Endometrial microvascular endothelial cells (primary cell): ENCODE data around the gene TTC28. TPM values are rescaled to one million over a fixed set of nuclear protein-coding genes. Genes with fewer than 3 reads are reported as not detected.

Experiments used
- in situ Hi-C: cut with HindIII; loops from 2 replicates; pipeline ENCODE4 v1.10.0; 2017; ENCODE audit warnings: low sequenced_read_pairs, low pct_unique_long_range_greater_than_20kb; ENCODE audit errors: inconsistent ontology term
- total RNA-seq: library from RNA; depleted of rRNA; stranded (reverse); fragments of >200 nt; gene quantifications from one replicate; pipeline ENCODE4 v1.2.3, GENCODE V29; 2015; ENCODE audit errors: inconsistent ontology term

Gene TTC28
- total RNA-seq, 1 donor from 2014 or later, result 8.2 TPM

- in situ Hi-C loops, result no loop called here
These were observed 558.7 kb downstream of the TTC28 start for GRCh38 chr22:28120691-28121592.

GRCh38 chr22:28118957-28119631 lies 560.5 kb downstream of the TTC28 start:
- in situ Hi-C loops, result no loop called here

DNA sequence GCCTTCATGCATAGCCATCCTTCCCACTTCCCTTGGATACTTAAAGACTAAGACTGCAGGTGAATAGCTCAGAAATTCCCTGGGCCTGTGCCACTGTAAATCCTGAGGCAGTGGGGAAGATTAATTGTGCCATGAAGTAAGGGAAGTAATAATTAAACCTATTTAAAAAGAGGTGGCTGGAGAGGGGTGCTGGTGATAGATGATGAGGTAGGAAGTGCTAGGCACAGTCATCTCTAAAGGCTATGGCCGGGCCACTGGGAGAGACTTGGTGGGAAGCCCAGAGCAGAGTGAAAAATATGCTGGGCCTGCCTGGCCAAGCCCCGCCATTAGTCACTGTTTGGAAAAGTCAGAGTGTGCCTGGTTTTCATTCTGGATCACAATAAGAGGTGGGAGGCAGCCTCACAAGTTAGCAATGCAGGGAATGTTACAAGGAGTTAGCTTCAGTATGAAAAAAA lies 563.4 kb downstream of the TTC28 start:
- in situ Hi-C loops, result no loop called here

- in situ Hi-C loops, result no loop called here
These were observed 564.2 kb downstream of the TTC28 start for GRCh38 chr22:28115426-28115825.

- in situ Hi-C loops, result no loop called here
These were observed 567.0 kb downstream of the TTC28 start for GRCh38 chr22:28112548-28113043.

DNA sequence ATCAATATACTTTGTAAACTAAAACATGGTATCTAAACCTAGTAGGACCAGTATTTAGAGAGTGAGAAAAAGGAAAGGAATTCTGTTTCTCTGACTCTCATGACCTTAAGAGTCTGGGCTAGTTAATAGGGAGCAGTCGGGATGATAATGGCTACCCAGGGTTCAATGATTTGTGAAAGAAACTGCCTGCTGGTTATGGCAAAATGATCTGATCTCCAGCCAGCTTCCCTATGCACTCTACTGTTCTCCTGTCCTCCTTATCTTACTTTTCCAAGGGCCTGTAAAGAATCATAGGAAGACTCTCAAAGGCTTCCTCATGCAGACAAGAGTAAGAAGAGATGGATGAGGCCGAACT lies 567.5 kb downstream of the TTC28 start:
- in situ Hi-C loops, result no loop called here

GRCh38 chr22:28111501-28112189 lies 568.0 kb downstream of the TTC28 start:
- in situ Hi-C loops, result no loop called here

DNA sequence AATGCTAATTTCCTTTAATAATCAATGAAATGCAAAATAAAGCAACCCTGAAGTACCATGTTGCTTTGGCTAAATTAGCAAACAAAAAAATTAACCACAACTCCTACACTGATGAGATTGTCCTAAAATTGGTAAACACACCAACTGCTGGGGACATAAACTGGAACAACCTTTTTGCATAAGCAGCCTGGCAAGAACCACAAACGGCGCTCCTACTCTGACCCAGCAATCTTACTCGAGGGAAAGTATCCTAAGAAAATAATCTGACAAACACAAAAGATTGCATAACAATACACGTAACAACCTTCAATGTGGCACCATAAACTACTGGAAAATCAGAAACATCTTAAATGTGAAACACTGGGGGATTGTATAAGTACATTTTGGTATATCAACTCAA lies 570.8 kb downstream of the TTC28 start:
- in situ Hi-C loops, result no loop called here

DNA sequence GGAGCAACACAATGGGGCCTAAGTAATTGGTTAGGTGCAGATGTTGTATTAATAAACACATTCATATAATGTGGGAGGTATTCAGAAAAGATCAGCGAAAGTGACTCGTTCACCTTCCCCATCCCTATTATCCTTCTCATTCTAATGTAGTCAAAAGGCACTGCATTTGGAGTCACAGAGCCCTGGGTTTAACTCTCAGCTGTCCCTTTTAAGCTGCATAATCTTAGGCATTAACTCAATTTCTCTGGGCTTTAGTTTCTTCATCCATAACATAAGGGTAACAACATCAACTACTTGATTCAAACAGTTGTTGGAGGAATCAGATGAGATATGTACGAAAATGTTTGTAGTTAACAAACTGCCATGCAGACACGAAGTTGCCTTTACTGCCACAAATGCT lies 573.0 kb downstream of the TTC28 start:
- in situ Hi-C loops, result no loop called here

GRCh38 chr22:28105988-28106387 lies 573.7 kb downstream of the TTC28 start:
- in situ Hi-C loops, result no loop called here

- in situ Hi-C loops, result no loop called here
These were observed 574.2 kb downstream of the TTC28 start for GRCh38 chr22:28105413-28105812.

- in situ Hi-C loops, result no loop called here
These were observed 576.0 kb downstream of the TTC28 start for GRCh38 chr22:28103596-28103995.

GRCh38 chr22:28102151-28102812 lies 577.4 kb downstream of the TTC28 start:
- in situ Hi-C loops, result no loop called here

- in situ Hi-C loops, result no loop called here
These were observed 582.0 kb downstream of the TTC28 start for GRCh38 chr22:28097627-28098026.

- in situ Hi-C loops, result no loop called here
These were observed 583.5 kb downstream of the TTC28 start for GRCh38 chr22:28096161-28096560.

DNA sequence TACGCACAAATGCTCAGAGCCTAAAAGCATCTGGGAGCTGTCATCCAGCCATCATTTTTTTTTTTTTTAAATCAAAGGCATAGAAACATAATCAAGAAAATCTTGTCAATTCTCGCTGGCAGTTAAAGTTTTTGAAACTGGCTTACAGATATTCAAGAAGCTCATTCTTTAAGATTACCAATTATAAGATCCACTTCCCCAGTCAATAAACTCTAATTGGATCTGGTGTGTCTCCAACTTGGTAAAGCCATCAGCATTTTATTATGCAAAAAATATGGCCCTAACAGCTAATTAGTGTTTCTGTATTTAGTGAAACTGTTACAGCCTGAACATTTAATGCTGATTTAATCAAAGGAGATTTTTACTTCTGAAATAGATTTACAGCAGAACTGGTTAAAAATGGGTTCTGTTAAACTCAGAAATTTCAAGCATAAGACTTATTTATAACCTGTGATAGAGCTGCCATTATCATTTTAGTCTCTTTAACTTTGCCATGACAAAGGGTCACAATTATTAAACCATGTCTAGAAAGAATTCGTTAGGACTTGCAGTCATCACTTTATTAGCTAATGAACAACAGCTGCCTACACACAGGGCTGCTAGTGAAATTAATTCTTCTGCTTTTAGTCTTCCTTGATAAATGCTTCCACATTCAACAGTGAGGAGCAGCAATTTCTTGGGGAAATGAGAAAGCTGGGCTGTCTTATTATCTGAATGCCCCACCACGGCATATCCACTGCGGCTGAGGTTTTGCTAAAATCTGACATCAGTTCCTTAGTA lies 584.1 kb downstream of the TTC28 start:
- in situ Hi-C loops, result no loop called here

- in situ Hi-C loops, result no loop called here
These were observed 584.9 kb downstream of the TTC28 start for GRCh38 chr22:28094771-28095170.

GRCh38 chr22:28093711-28094110 lies 585.9 kb downstream of the TTC28 start:
- in situ Hi-C loops, result no loop called here
